Kidney (tissue), 14 donors: ENCODE data around the gene STK26. TPM values are rescaled to one million over a fixed set of nuclear protein-coding genes. Genes with fewer than 3 reads are reported as not detected.
A peak's percentile ranks its signal among the peaks of the same experiment; 100 is the strongest.
"Not testable (repeated sequence)": the region's sequence is repeated elsewhere in the genome, so short reads cannot be mapped to it uniquely, and the experiment has no call there.

Experiments
- DNase-seq, 5 donors: peaks; one replicate each; pipeline ENCODE4 v3.0.0-alpha.2; 2013 to 2020
- FAIRE-seq: peaks from 2 replicates; lab custom pipeline; 2012; peaks lifted over from hg19 to GRCh38; lab: Jason Lieb, UNC
- H3K27ac ChIP-seq, 2 donors: one replicate each; pipeline ENCODE4 v1.7.0; 2013; ENCODE audit warnings: low read depth in 2 of 2, low read length in 2 of 2, inconsistent platforms in 1 of 2
- H3K27me3 ChIP-seq: one replicate; pipeline ENCODE4 v1.7.1; 2013; ENCODE audit warnings: low read length, inconsistent platforms; ENCODE audit not compliant: control insufficient read depth, insufficient read depth
- H3K36me3 ChIP-seq, 3 donors: one replicate each; pipeline versions ENCODE4 v1.7.0 to v1.7.1; 2013; ENCODE audit warnings: low read length in 3 of 3, control low read depth in 1 of 3, inconsistent platforms in 1 of 3; ENCODE audit not compliant: insufficient read depth in 3 of 3, control insufficient read depth in 2 of 3
- H3K4me1 ChIP-seq, 3 donors: one replicate each; pipeline versions ENCODE4 v1.7.0 to v1.7.1; 2013; ENCODE audit warnings: low read length in 3 of 3, inconsistent platforms in 1 of 3, low read depth in 1 of 3; ENCODE audit not compliant: control insufficient read depth in 2 of 3, insufficient read depth in 2 of 3
- H3K4me3 ChIP-seq, 3 donors: one replicate each; pipeline versions ENCODE4 v1.7.0 to v1.8.1; 2013; ENCODE audit warnings: low read length in 3 of 3, control low read depth in 1 of 3, inconsistent platforms in 1 of 3
- H3K9ac ChIP-seq, 3 donors: one replicate each; pipeline versions ENCODE4 v1.7.0 to v1.7.1; 2013; ENCODE audit warnings: low read length in 3 of 3, control low read depth in 1 of 3, inconsistent platforms in 1 of 3
- H3K9me3 ChIP-seq, 3 donors: one replicate each; pipeline versions ENCODE4 v1.7.0 to v1.7.1; 2013; ENCODE audit warnings: low read length in 3 of 3, control low read depth in 1 of 3, inconsistent platforms in 1 of 3; ENCODE audit not compliant: control insufficient read depth in 2 of 3, insufficient read depth in 1 of 3
- CTCF ChIP-seq: IDR thresholded peaks from 3 replicates; pipeline ENCODE4 v1.5.1; 2012; ENCODE audit warnings: mild to moderate bottlenecking, moderate library complexity, borderline replicate concordance; ENCODE audit not compliant: insufficient read depth; ENCODE audit errors: extremely low read depth
- intact Hi-C: fragments of 100-400 bp; cut with DNase I; formaldehyde crosslinking; loops from one replicate; pipeline ENCODE4 v1.11.1; 2022
- polyA plus RNA-seq: library from polyadenylated mRNA; stranded (reverse); fragments of 350-450 nt; fragmentation: Illumina TruSeq; extraction: RNeasy Lipid Tissue Mini Kit (QIAGEN cat#74804); gene quantifications from one replicate; pipeline ENCODE4 v1.2.3, GENCODE V29; 2014; ENCODE audit warnings: low read depth, low replicate concordance; ENCODE audit not compliant: insufficient read depth
- total RNA-seq: library from RNA; stranded (reverse); fragmentation: NEBNext Ultra II Directional; extraction: Animal tissue kit (Norgen Biotek cat#: 25700); gene quantifications from one replicate; pipeline ENCODE4 v1.2.1, GENCODE V29; 2021
- donor health status: control.
- donor health status: control.
- donor health status: control.
- donor health status: control.
- donor health status: control.
- donor health status: DM: yes; HTN: yes; CAD: no.
- donor health status: Normal renal cell carcinoma (clear cell type).

Gene STK26
- total and polyA plus RNA-seq, 2 donors from 2014 or later, result 2.4 to 4.3 TPM

- no peak for TF ChIP-seq CTCF
- Histone ChIP-seq H3K9ac (no peak overlapping the region), H3K4me1 (no peaks in the 10 kb centered on the region), H3K27ac (no peak overlapping the region), H3K9me3 (no peaks in the 10 kb centered on the region), H3K36me3 (no peaks in the 10 kb centered on the region), H3K4me3 (no peak overlapping the region), H3K27me3 (peaks cover 12% of the 10 kb centered on the region)
- FAIRE-seq (no peak), DNase-seq (no peak)
- intact Hi-C loops, result no loop called here
Measured at GRCh38 chrX:132094164-132094563, 71.1 kb downstream of the STK26 start.

DNA sequence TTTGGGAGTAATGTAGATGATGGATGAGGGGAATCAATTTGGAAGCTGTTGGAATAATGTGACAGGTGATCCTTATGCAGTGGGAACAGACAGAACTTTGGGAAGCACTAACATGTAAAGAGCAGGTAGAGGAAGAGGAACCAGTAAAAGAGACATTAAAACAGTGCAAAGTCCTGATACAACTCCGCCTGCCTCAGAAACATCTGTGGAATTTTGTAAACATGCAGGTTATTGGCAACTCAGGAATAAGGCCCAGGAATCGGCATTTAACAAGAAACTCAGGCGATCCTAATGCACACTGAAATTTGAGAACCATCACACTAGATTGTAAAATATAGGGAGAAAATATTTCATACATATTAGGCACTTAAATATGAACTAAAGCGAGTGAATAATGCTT lies 75.6 kb downstream of the STK26 start:
- H3K4me1 ChIP-seq, H3K36me3 ChIP-seq, H3K4me3 ChIP-seq, H3K9me3 ChIP-seq, H3K9ac ChIP-seq, H3K27ac ChIP-seq, intact Hi-C loops, FAIRE-seq, DNase-seq: not testable (repeated sequence)
- peaks cover 13% of the 10 kb centered on the region for H3K27me3 ChIP-seq

- intact Hi-C loops, result no loop called here
- Histone ChIP-seq H3K9ac (no peak overlapping the region), H3K27ac (no peak overlapping the region), H3K4me1 (no peaks in the 10 kb centered on the region), H3K9me3 (no peaks in the 10 kb centered on the region), H3K27me3 (peaks cover 13% of the 10 kb centered on the region), H3K4me3 (no peak overlapping the region), H3K36me3 (no peaks in the 10 kb centered on the region)
- FAIRE-seq (no peak), DNase-seq (no peak)
- no peak for TF ChIP-seq CTCF
Measured at GRCh38 chrX:132101206-132101605, 78.1 kb downstream of the STK26 start.

GRCh38 chrX:132101799-132102198 lies 78.7 kb downstream of the STK26 start:
- TF ChIP-seq CTCF, result no peak
- Histone ChIP-seq H3K36me3 (no peaks in the 10 kb centered on the region), H3K4me1 (no peaks in the 10 kb centered on the region), H3K9me3 (no peaks in the 10 kb centered on the region), H3K4me3 (no peak overlapping the region), H3K9ac (no peak overlapping the region), H3K27ac (no peak overlapping the region), H3K27me3 (peaks cover 12% of the 10 kb centered on the region)
- peak in 3 of 5 donors; percentile 16 to 29 (median 21) for DNase-seq
- no peak for FAIRE-seq
- intact Hi-C loops, result no loop called here
